Osteoblast (primary cell): ENCODE data around the gene CRYL1. TPM values are rescaled to one million over a fixed set of nuclear protein-coding genes. Genes with fewer than 3 reads are reported as not detected.

Experiments
- DNase-seq: peaks from one replicate; pipeline ENCODE4 v3.0.0; 2011; ENCODE audit warnings: low spot score, mixed read lengths; ENCODE audit not compliant: insufficient read length; ENCODE audit errors: missing footprints
- H2AFZ ChIP-seq: 2 replicates; pipeline ENCODE4 v1.6.0; 2011; ENCODE audit warnings: mild to moderate bottlenecking, low read length
- H3K27ac ChIP-seq: 2 replicates; pipeline ENCODE4 v1.5.1; 2011; ENCODE audit warnings: mild to moderate bottlenecking, low read depth, low read length, moderate library complexity
- H3K27me3 ChIP-seq: 2 replicates; pipeline ENCODE4 v1.6.0; 2012; ENCODE audit warnings: mild to moderate bottlenecking, control low read depth, inconsistent platforms, low read length, moderate library complexity; ENCODE audit not compliant: insufficient read depth
- H3K36me3 ChIP-seq: 2 replicates; pipeline ENCODE4 v1.5.1; 2011; ENCODE audit warnings: mild to moderate bottlenecking, low read length, control low read depth, moderate library complexity; ENCODE audit not compliant: insufficient read depth
- H3K4me1 ChIP-seq: 2 replicates; pipeline ENCODE4 v1.5.1; 2011; ENCODE audit warnings: mild to moderate bottlenecking, low read length, control low read depth, moderate library complexity; ENCODE audit not compliant: insufficient read depth
- H3K4me2 ChIP-seq: 2 replicates; pipeline ENCODE4 v1.6.0; 2011; ENCODE audit warnings: mild to moderate bottlenecking, low read length; ENCODE audit not compliant: insufficient read depth
- H3K4me3 ChIP-seq: fragments of 200-600 bp; sonication (generic); 3 replicates; pipeline ENCODE4 v1.5.1; 2012; ENCODE audit warnings: mild to moderate bottlenecking, low read length, inconsistent platforms; ENCODE audit not compliant: insufficient read depth
- H3K79me2 ChIP-seq: 2 replicates; pipeline ENCODE4 v1.6.0; 2012; ENCODE audit warnings: mild to moderate bottlenecking, low read length, control low read depth, inconsistent platforms; ENCODE audit not compliant: insufficient read depth
- H3K9me3 ChIP-seq: 2 replicates; pipeline ENCODE4 v1.5.1; 2011; ENCODE audit warnings: low read depth, low read length, control low read depth
- H4K20me1 ChIP-seq: 2 replicates; pipeline ENCODE4 v1.6.0; 2012; ENCODE audit warnings: mild to moderate bottlenecking, low read length, control low read depth; ENCODE audit not compliant: insufficient read depth
- total RNA-seq: library from RNA; depleted of rRNA; stranded (reverse); fragments of >200 nt; gene quantifications from 2 replicates; pipeline ENCODE4 v1.2.3, GENCODE V29; 2012
- TF ChIP-seq, protein P1 (sequence below): IDR thresholded peaks from 2 replicates; pipeline ENCODE4 v1.5.1; 2011; ENCODE audit warnings: mild to moderate bottlenecking, low read depth, low read length, moderate library complexity; ENCODE audit errors: extremely low read depth

CRYL1 gene
- total RNA-seq, 1 donor, result 12.7 TPM

DNA sequence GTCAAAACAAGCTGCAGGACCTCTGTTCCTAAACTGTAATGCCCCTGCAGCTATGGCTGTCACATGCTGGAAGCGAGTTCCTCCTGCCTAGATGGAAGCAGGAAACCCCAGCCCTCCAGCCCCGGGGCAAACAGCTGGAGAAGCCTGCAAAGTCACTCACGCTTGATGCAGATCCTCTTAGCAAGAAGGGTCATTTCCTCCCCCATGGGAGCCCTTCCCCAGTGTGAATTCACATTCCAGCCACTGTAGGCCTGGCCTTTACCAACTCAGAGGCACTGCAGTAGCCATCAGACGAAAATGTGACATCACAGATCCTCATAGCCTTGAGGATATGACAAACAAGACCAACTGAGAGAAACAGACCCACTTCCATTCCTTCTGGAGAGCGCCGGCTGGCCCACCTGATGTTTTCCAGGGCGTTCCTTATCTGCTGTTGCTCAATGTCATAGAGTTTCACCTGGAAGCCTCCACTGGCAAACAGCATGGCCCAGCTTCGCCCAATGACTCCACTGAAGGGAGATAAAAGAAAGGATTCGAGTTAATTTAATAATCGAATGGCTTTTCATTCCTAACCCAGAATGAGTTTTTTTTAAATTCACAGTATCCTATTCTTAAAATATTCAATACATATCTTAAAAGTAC, 13.5 kb downstream of the CRYL1 start:
- Histone ChIP-seq H4K20me1 (no peaks in the 10 kb centered on the region), H3K4me1 (no peaks in the 10 kb centered on the region), H3K4me2 (no peak overlapping the region), H2AFZ (no peak overlapping the region), H3K79me2 (no peaks in the 10 kb centered on the region), H3K36me3 (no peaks in the 10 kb centered on the region), H3K9me3 (no peaks in the 10 kb centered on the region), H3K4me3 (no peak overlapping the region), H3K27ac (no peak overlapping the region), H3K27me3 (no peaks in the 10 kb centered on the region)
- no peak for DNase-seq
- TF ChIP-seq, protein P1, sequence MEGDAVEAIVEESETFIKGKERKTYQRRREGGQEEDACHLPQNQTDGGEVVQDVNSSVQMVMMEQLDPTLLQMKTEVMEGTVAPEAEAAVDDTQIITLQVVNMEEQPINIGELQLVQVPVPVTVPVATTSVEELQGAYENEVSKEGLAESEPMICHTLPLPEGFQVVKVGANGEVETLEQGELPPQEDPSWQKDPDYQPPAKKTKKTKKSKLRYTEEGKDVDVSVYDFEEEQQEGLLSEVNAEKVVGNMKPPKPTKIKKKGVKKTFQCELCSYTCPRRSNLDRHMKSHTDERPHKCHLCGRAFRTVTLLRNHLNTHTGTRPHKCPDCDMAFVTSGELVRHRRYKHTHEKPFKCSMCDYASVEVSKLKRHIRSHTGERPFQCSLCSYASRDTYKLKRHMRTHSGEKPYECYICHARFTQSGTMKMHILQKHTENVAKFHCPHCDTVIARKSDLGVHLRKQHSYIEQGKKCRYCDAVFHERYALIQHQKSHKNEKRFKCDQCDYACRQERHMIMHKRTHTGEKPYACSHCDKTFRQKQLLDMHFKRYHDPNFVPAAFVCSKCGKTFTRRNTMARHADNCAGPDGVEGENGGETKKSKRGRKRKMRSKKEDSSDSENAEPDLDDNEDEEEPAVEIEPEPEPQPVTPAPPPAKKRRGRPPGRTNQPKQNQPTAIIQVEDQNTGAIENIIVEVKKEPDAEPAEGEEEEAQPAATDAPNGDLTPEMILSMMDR, result no peak

DNA sequence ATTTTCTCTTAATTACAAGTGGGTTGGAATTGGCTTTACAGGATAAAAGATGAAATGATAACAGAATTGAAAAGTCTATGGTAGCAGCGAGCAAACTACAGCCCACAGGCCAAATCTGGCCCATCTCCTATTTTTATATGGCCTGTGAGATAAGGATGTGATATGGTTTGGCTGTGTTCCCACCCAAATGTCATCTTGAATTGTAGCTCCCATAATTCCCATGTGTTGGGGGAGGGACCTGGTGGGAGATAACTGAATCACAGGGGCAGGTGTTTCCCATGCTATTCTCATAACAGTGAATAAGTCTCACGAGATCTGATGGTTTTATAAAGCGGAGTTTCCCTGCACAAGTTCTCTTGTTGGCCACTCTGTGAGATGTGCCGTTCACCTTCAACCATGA, 19.0 kb downstream of the CRYL1 start:
- Histone ChIP-seq H3K4me1 (no peaks in the 10 kb centered on the region), H2AFZ (no peak overlapping the region), H4K20me1 (no peaks in the 10 kb centered on the region), H3K27me3 (no peaks in the 10 kb centered on the region), H3K36me3 (no peaks in the 10 kb centered on the region), H3K4me2 (no peak overlapping the region), H3K4me3 (no peak overlapping the region), H3K79me2 (no peaks in the 10 kb centered on the region), H3K9me3 (no peaks in the 10 kb centered on the region), H3K27ac (no peak overlapping the region)
- DNase-seq, result no peak
- TF ChIP-seq, protein P1, result no peak

DNA sequence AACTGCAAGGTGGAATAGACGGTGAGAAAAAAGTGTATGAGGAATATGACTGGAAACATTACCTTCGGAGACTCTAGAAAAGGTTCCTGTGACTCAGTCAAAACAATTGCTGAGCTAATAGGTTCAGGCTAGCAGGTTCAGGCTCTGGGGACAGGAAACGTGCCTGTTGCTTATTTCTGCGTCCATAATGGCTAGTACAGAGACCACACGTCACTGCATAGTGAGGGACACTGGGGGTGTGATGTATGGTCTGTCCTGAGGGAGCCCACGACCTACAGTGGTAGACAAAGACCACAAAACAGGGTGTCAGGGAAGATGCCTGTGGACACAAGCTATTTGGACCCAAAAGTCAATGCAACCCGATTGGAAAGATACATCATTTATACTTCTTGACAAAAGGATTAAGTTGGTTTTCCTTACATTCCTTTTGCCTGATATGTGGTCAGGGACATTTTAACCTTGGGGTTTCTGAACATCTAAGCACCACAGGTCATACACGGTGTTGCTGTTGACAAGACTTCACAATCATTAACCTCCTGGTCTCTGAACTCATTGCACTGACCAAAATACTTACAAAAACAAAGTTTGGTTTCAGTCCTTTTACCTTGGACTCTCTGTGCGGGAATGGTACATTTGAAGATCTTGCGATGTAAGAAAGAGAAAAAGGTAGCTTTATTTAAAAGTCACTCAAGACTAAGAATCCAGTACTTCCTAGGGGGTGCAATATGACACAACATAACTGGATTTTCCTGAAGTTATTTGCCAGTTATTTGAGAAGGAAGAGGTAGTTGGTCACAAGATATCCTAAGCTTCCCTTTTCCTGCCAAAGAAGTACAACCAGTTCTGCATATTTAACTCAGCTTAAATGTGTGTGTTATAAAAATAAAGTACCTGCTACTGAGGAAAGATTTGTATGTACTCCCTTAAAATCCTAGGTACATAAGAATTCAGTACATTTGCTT, 20.0 kb downstream of the CRYL1 start:
- H4K20me1 ChIP-seq, result no peaks in the 10 kb centered on the region
- no peaks in the 10 kb centered on the region for H3K9me3 ChIP-seq
- no peak overlapping the region for H3K27ac ChIP-seq
- no peak for DNase-seq
- no peaks in the 10 kb centered on the region for H3K27me3 ChIP-seq
- no peak overlapping the region for H3K4me3 ChIP-seq
- H2AFZ ChIP-seq, result no peak overlapping the region
- TF ChIP-seq, protein P1, result no peak
- H3K4me2 ChIP-seq, result no peak overlapping the region
- no peaks in the 10 kb centered on the region for H3K4me1 ChIP-seq
- no peaks in the 10 kb centered on the region for H3K36me3 ChIP-seq
- H3K79me2 ChIP-seq, result no peaks in the 10 kb centered on the region
